ENCODE data around the gene FSHB. TPM values are rescaled to one million over a fixed set of nuclear protein-coding genes. Genes with fewer than 3 reads are reported as not detected.
"Not testable (repeated sequence)": the region's sequence is repeated elsewhere in the genome, so short reads cannot be mapped to it uniquely, and the experiment has no call there.

FSHB gene
- total RNA-seq, 1 experiment from 2014 or later: not detected

DNA sequence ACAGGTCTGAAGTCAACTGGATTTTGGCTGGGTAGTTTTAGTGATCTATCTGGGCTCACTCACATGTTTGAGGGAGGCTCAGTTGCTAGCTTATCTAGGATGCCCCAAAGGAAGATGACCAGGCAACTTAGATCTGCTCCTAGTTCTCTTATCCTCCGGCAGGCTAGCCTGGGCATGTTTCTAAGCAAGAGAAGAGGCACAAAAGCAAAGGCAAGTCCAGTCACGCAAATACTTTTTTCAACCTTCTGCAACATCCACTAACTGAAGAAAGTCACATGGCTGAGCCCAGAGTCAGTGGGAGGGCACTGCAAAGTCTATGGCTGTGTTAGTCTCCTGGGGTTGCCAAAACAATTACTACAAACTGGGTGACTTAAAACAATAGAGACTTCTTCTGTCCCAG is 32.9 kb upstream of the FSHB start (continued):
- TF ChIP-seq, protein P1, sequence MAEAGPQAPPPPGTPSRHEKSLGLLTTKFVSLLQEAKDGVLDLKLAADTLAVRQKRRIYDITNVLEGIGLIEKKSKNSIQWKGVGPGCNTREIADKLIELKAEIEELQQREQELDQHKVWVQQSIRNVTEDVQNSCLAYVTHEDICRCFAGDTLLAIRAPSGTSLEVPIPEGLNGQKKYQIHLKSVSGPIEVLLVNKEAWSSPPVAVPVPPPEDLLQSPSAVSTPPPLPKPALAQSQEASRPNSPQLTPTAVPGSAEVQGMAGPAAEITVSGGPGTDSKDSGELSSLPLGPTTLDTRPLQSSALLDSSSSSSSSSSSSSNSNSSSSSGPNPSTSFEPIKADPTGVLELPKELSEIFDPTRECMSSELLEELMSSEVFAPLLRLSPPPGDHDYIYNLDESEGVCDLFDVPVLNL (CRISPR knock-in tag; IDR thresholded peaks at IDR 0.05; ENCODE audit: borderline replicate concordance, low read depth): no peak

DNA sequence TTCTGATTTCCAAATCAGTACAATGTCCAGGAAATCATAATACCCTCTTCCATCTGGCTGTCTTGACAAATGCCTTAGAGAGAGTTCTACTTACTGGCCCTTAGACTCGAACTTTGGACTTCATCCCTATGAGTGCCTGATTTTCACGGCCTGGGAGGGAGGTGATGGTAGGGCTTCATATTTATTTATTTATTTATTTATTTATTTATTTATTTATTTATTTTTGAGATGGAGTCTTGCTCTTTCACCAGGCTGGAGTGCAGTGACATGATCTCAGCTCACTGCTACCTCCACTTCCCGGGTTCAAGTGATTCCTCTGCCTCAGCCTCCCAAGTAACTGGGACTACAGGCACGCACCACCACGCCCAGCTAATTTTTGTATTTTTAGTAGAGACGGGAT is 27.8 kb upstream of the FSHB start:
- H3K4me1 Mint-ChIP-seq: peaks cover 11% of the 10 kb centered on the region
- ATAC-seq; H3K4me3 Mint-ChIP-seq; H3K27ac Mint-ChIP-seq; POLR2A ChIA-PET; CTCF ChIA-PET; H3K36me3 Mint-ChIP-seq; DNase-seq (ENCODE audit: low spot score): not testable (repeated sequence)
- H3K9me3 Mint-ChIP-seq: peaks cover 27% of the 10 kb centered on the region
- H3K27me3 Mint-ChIP-seq (ENCODE audit: low read depth): peaks cover 25% of the 10 kb centered on the region

DNA sequence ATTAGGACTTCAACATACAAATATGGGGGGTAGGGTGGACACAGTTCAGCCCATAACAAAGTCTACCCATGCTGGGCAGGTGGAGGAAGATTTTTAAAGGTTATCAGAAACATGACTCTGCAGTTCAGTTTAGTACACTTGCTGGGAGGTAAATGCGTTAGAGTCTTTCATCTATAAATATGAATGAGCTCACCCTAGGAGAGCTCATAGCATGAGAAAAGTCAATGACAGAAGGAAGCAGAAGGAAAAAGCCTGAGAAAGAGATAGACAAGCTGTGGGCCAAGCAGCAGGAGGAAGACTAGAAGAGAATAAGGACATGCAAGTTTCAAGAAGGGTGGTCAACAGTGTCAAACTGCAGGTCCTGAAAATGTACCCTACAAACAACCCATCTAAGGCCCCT is 27.0 kb upstream of the FSHB start:
- Mint-ChIP-seq H3K4me1 (peaks cover 11% of the 10 kb centered on the region), H3K9me3 (peaks cover 19% of the 10 kb centered on the region), H3K4me3 (no peak overlapping the region), H3K27ac (no peak overlapping the region), H3K36me3 (peaks cover 6% of the 10 kb centered on the region; the same call in 1 of the 2 replicates), H3K27me3 (ENCODE audit: low read depth) (peaks cover 25% of the 10 kb centered on the region)
- CTCF ChIA-PET: interaction anchor here (0.8 kb wide), 1 partner anchor 61 kb away, joined by 4 read pairs; no protein-coding TSS in a partner anchor
- ATAC-seq: peak; percentile 60
- DNase-seq (ENCODE audit: low spot score): no peak
- POLR2A ChIA-PET: no interaction called here
- no peak for TF ChIP-seq IRF2 (CRISPR knock-in tag; IDR thresholded peaks at IDR 0.05; ENCODE audit: borderline replicate concordance, low read depth)
- TF ChIP-seq, protein P2, sequence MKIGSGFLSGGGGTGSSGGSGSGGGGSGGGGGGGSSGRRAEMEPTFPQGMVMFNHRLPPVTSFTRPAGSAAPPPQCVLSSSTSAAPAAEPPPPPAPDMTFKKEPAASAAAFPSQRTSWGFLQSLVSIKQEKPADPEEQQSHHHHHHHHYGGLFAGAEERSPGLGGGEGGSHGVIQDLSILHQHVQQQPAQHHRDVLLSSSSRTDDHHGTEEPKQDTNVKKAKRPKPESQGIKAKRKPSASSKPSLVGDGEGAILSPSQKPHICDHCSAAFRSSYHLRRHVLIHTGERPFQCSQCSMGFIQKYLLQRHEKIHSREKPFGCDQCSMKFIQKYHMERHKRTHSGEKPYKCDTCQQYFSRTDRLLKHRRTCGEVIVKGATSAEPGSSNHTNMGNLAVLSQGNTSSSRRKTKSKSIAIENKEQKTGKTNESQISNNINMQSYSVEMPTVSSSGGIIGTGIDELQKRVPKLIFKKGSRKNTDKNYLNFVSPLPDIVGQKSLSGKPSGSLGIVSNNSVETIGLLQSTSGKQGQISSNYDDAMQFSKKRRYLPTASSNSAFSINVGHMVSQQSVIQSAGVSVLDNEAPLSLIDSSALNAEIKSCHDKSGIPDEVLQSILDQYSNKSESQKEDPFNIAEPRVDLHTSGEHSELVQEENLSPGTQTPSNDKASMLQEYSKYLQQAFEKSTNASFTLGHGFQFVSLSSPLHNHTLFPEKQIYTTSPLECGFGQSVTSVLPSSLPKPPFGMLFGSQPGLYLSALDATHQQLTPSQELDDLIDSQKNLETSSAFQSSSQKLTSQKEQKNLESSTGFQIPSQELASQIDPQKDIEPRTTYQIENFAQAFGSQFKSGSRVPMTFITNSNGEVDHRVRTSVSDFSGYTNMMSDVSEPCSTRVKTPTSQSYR (CRISPR knock-in tag; IDR thresholded peaks at IDR 0.05): no peak
- TF ChIP-seq MXD4 (CRISPR knock-in tag; IDR thresholded peaks at IDR 0.05; ENCODE audit: borderline replicate concordance): no peak
- TF ChIP-seq, protein P3, sequence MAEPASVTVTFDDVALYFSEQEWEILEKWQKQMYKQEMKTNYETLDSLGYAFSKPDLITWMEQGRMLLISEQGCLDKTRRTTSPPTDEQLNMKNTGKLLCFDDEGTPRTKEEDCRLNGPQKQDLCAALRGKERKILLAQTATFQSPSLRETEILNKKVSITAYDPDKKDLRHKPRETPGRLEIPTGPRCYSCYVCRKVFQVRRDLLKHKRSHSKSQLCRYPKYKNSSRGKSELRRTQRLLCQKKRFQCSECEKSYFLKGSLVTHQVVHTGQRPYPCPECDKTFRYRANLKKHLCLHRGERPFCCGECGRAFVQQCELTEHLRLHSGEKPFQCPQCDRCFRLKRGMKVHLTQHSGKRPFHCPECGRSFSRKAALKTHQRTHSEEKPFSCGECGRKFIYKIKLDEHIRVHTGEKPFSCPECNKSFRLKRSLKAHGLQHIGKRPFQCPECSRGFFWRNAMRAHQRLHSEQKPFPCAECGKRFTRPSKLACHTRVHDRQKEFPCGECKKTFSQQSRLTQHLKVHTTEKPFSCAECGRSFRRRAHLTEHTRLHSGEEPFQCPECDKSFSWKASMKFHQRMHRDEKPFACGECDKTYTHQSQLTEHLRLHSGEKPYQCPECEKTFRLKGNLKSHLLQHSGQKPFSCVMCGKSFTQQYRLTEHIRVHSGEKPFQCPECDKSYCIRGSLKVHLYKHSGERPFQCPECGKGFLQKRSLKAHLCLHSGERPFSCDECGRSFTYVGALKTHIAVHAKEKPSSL (CRISPR knock-in tag; conservative IDR thresholded peaks at IDR 0.05): no peak

DNA sequence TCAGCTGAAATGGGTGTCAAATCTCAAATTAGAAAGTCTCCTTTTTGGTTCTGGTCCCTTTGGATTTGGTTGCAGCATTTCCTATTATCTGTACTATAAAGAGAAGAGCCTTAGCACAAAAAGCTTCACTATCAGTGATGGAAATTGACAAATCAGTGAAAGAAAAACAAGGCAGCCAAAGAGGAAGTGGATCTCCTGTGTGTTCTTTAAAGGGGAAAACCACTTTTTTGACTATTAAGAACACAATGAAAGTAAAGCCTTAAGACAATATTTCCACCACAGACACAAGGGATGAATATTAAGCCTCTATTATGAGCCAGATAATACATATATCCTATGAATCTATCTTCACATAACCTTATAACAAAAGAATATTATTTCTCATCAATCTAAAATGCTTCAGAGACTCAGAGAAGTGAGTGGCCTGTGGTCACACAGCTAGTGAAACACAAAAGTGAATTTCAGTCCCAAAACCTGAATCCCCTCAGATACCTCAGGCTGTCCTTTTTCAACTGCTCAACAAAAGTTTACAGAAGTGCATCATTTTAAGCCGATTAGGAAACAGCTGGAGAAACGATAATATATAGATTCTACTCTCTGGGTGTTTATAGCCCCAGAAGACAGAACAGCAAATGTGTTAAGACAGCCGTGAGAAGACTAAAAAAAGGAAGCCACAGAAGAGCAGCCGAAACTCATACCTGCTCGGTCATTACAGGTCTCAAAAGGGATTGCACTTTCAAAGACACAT is 24.4 kb upstream of the FSHB start:
- Mint-ChIP-seq H3K4me3 (no peak overlapping the region), H3K27me3 (ENCODE audit: low read depth) (peaks cover 19% of the 10 kb centered on the region), H3K9me3 (no peaks in the 10 kb centered on the region), H3K27ac (no peak overlapping the region), H3K36me3 (no peaks in the 10 kb centered on the region), H3K4me1 (peaks cover 11% of the 10 kb centered on the region)
- ATAC-seq (no peak), DNase-seq (ENCODE audit: low spot score) (no peak)
- ChIA-PET CTCF (interaction anchor here (1.1 kb wide), 1 partner anchor 35 kb away, joined by 3 read pairs; no protein-coding TSS in a partner anchor), POLR2A (no interaction called here)
- TF ChIP-seq, protein P4, sequence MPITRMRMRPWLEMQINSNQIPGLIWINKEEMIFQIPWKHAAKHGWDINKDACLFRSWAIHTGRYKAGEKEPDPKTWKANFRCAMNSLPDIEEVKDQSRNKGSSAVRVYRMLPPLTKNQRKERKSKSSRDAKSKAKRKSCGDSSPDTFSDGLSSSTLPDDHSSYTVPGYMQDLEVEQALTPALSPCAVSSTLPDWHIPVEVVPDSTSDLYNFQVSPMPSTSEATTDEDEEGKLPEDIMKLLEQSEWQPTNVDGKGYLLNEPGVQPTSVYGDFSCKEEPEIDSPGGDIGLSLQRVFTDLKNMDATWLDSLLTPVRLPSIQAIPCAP (CRISPR knock-in tag; IDR thresholded peaks at IDR 0.05): no peak
- TF ChIP-seq NR3C1 (CRISPR knock-in tag; conservative IDR thresholded peaks at IDR 0.05; ENCODE audit: low read depth) (no peak), NFYB (CRISPR knock-in tag; conservative IDR thresholded peaks at IDR 0.05; ENCODE audit: low read depth) (no peak), ELF4 (CRISPR knock-in tag; IDR thresholded peaks at IDR 0.05; ENCODE audit: low read depth) (no peak), MXD4 (CRISPR knock-in tag; IDR thresholded peaks at IDR 0.05; ENCODE audit: borderline replicate concordance) (no peak), OVOL2 (CRISPR knock-in tag; IDR thresholded peaks at IDR 0.05; ENCODE audit: borderline replicate concordance) (no peak), ATF1 (CRISPR knock-in tag; IDR thresholded peaks at IDR 0.05) (no peak), ZNF263 (CRISPR knock-in tag; IDR thresholded peaks at IDR 0.05; ENCODE audit: low read depth) (no peak), ETV6 (CRISPR knock-in tag; IDR thresholded peaks at IDR 0.05) (no peak), TCF7 (CRISPR knock-in tag; IDR thresholded peaks at IDR 0.05; ENCODE audit: low read depth) (no peak), CREM (CRISPR knock-in tag; IDR thresholded peaks at IDR 0.05) (no peak), KAT7 (CRISPR knock-in tag; IDR thresholded peaks at IDR 0.05; ENCODE audit: borderline replicate concordance) (no peak), FOXP1 (CRISPR knock-in tag; IDR thresholded peaks at IDR 0.05; ENCODE audit: borderline replicate concordance) (no peak), ZNF416 (CRISPR knock-in tag; IDR thresholded peaks at IDR 0.05) (no peak)
- TF ChIP-seq, protein P5, sequence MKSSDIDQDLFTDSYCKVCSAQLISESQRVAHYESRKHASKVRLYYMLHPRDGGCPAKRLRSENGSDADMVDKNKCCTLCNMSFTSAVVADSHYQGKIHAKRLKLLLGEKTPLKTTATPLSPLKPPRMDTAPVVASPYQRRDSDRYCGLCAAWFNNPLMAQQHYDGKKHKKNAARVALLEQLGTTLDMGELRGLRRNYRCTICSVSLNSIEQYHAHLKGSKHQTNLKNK (CRISPR knock-in tag; IDR thresholded peaks at IDR 0.05): no peak
- TF ChIP-seq, protein P6, sequence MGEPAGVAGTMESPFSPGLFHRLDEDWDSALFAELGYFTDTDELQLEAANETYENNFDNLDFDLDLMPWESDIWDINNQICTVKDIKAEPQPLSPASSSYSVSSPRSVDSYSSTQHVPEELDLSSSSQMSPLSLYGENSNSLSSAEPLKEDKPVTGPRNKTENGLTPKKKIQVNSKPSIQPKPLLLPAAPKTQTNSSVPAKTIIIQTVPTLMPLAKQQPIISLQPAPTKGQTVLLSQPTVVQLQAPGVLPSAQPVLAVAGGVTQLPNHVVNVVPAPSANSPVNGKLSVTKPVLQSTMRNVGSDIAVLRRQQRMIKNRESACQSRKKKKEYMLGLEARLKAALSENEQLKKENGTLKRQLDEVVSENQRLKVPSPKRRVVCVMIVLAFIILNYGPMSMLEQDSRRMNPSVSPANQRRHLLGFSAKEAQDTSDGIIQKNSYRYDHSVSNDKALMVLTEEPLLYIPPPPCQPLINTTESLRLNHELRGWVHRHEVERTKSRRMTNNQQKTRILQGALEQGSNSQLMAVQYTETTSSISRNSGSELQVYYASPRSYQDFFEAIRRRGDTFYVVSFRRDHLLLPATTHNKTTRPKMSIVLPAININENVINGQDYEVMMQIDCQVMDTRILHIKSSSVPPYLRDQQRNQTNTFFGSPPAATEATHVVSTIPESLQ (CRISPR knock-in tag; IDR thresholded peaks at IDR 0.05): no peak
